ENCODE data around the gene IGF2R. TPM values are rescaled to one million over a fixed set of nuclear protein-coding genes. Genes with fewer than 3 reads are reported as not detected.

The IGF2R gene
- total and polyA plus RNA-seq, 8 donors: 2.0 to 70.5 (median 31.5) TPM

DNA sequence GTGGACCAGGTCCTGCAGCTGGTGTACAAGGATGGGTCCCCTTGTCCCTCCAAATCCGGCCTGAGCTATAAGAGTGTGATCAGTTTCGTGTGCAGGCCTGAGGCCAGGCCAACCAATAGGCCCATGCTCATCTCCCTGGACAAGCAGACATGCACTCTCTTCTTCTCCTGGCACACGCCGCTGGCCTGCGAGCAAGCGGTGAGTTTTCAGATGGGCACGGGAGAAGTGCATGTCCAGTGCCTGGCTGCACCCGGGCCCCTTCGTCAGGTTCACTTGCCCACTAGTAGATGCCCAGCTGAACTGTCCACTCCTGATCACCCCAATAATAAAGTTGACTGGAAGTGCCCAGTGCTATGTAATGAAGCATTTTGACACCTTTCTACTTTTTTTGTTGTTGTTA, 104.4 kb downstream of the IGF2R start:
- TF ChIP-seq POLR2AphosphoS5 (IDR thresholded peaks at IDR 0.05): no peak
- no peak for TF ChIP-seq EP300 (IDR thresholded peaks at IDR 0.05)
- no peak for TF ChIP-seq POLR2A (IDR thresholded peaks at IDR 0.05)
- no peak for TF ChIP-seq CTCF (IDR thresholded peaks at IDR 0.05)
- no peak for DNase-seq
- H3K27me3 ChIP-seq: no peaks in the 10 kb centered on the region
- WGBS, 5 donors: 90 to 96% (median 92%) methylated on average over 7 to 9 of the region's 9 CpGs
- H3K4me1 ChIP-seq: no peaks in the 10 kb centered on the region
- no peaks in the 10 kb centered on the region for H3K9me3 ChIP-seq
- intact Hi-C loops (cut with DNase I; ENCODE audit: low total_unique reads): no loop called here
- H3K27ac ChIP-seq: no peak overlapping the region
- no peak overlapping the region for H3K4me3 ChIP-seq
- H3K36me3 ChIP-seq: peaks cover 70 to 100% (median 100%) of the 10 kb centered on the region in 4 donors

GRCh38 chr6:160076009-160076408, 107.1 kb downstream of the IGF2R start:
- H3K27me3 ChIP-seq: no peaks in the 10 kb centered on the region
- no peak overlapping the region for H3K27ac ChIP-seq
- no peak for DNase-seq
- H3K36me3 ChIP-seq: peaks cover 72 to 100% (median 100%) of the 10 kb centered on the region in 4 donors
- no peaks in the 10 kb centered on the region for H3K4me1 ChIP-seq
- no peaks in the 10 kb centered on the region for H3K9me3 ChIP-seq
- no peak overlapping the region for H3K4me3 ChIP-seq
- intact Hi-C loops (cut with DNase I; ENCODE audit: low total_unique reads): no loop called here
- WGBS, 5 donors: 88 to 94% (median 93%) methylated on average over 5 of the region's 5 CpGs
- TF ChIP-seq POLR2A (IDR thresholded peaks at IDR 0.05): no peak
- TF ChIP-seq CTCF (IDR thresholded peaks at IDR 0.05): no peak
- TF ChIP-seq POLR2AphosphoS5 (IDR thresholded peaks at IDR 0.05): no peak
- no peak for TF ChIP-seq EP300 (IDR thresholded peaks at IDR 0.05)

DNA sequence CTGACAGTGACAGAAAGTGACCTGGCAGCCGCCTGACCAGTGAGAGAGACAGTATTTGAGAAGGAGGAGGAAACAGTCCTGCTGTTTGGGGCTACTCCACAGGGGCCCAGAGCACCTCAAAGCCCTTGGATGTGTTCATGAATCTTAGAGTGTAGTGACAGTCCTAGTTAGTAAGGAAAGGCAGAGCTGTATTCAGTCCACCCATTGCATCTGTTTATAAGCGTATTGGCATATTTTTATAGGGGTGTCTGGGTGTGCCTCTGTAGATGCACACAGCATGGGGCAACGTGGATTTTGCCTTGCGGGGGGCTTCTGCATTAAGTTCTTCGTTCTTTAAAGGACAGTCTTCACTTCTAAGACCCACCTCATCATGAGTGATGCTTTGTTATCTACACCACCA, 108.1 kb downstream of the IGF2R start:
- H3K36me3 ChIP-seq: peaks cover 69 to 100% (median 100%) of the 10 kb centered on the region in 4 donors
- WGBS, 5 donors: 85 to 92% (median 91%) methylated on average over 5 of the region's 5 CpGs

DNA sequence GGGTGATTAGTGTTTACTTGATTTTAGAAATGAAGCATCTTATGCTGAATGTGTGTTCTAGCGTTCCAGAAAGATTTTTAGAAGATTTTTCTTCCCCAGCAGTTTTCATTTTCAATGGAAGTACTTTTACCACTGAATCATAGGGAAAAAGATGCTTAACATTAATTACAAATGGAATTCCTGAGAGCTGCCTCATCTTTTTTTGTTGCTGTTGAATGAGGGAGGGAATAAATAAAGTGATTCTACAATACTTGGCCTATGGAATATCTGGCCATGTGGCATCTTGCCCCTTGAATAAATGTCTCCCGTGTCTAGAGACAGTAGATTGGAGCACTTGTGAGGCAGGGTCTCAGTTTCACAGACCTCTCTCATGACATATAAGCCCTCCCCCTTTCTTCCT, 108.6 kb downstream of the IGF2R start:
- Histone ChIP-seq H3K36me3 (peaks cover 64 to 100% (median 100%) of the 10 kb centered on the region in 4 donors), H3K4me3 (no peak overlapping the region), H3K9me3 (no peaks in the 10 kb centered on the region), H3K27ac (no peak overlapping the region), H3K4me1 (no peaks in the 10 kb centered on the region), H3K27me3 (no peaks in the 10 kb centered on the region)
- 59 to 84% (median 77%) methylated on average over 2 of the region's 2 CpGs for WGBS, 5 donors
- intact Hi-C loops (cut with DNase I; ENCODE audit: low total_unique reads): no loop called here
- no peak for DNase-seq
- TF ChIP-seq CTCF (IDR thresholded peaks at IDR 0.05) (no peak), EP300 (IDR thresholded peaks at IDR 0.05) (no peak), POLR2AphosphoS5 (IDR thresholded peaks at IDR 0.05) (no peak)

More for the DNA sequence above, 108.1 kb downstream of the IGF2R start:
- no peaks in the 10 kb centered on the region for H3K9me3 ChIP-seq
- no peak overlapping the region for H3K27ac ChIP-seq
- H3K27me3 ChIP-seq: no peaks in the 10 kb centered on the region
- no peaks in the 10 kb centered on the region for H3K4me1 ChIP-seq
- DNase-seq: no peak
- intact Hi-C loops (cut with DNase I; ENCODE audit: low total_unique reads): no loop called here
- TF ChIP-seq POLR2AphosphoS5 (IDR thresholded peaks at IDR 0.05): no peak
- no peak for TF ChIP-seq POLR2A (IDR thresholded peaks at IDR 0.05)
- TF ChIP-seq CTCF (IDR thresholded peaks at IDR 0.05): no peak
- no peak for TF ChIP-seq EP300 (IDR thresholded peaks at IDR 0.05)
- H3K4me3 ChIP-seq: no peak overlapping the region

Measured in stomach (tissue), 9 donors.